Mesenchymal stem cell (in vitro differentiated cells and primary cell): ENCODE measurements around the gene CTRB2.
A peak's percentile ranks its signal among the peaks of the same experiment; 100 is the strongest.

Experiments used
- DNase-seq: peaks from one replicate; pipeline ENCODE4 v3.0.0-alpha.2; 2013
- H2AFZ ChIP-seq: one replicate; pipeline ENCODE4 v1.6.1; 2013; ENCODE audit warnings: low read depth, mild to moderate bottlenecking, control low read depth, inconsistent platforms, low read length, moderate library complexity
- H2AK5ac ChIP-seq: 2 replicates; pipeline ENCODE4 v1.6.1; 2013; ENCODE audit warnings: low read length, moderate library complexity, mild to moderate bottlenecking, inconsistent platforms; ENCODE audit not compliant: severe bottlenecking
- H2BK120ac ChIP-seq: one replicate; pipeline ENCODE4 v1.6.1; 2013; ENCODE audit warnings: low read depth, mild to moderate bottlenecking, inconsistent platforms, low read length, moderate library complexity
- H2BK12ac ChIP-seq, 2 experiments: one replicate each; pipeline ENCODE4 v1.6.1; 2013; ENCODE audit warnings: inconsistent platforms in 2 of 2, low read length in 2 of 2, mild to moderate bottlenecking in 2 of 2, moderate library complexity in 2 of 2, control low read depth in 1 of 2
- H2BK15ac ChIP-seq: one replicate; pipeline ENCODE4 v1.6.1; 2013; ENCODE audit warnings: mild to moderate bottlenecking, low read depth, inconsistent platforms; ENCODE audit not compliant: poor library complexity, severe bottlenecking
- H2BK5ac ChIP-seq: 2 replicates; pipeline ENCODE4 v1.6.1; 2013; ENCODE audit warnings: low read depth, mild to moderate bottlenecking, low read length, control low read depth, inconsistent platforms; ENCODE audit not compliant: poor library complexity, severe bottlenecking
- H3K14ac ChIP-seq, 2 experiments: one replicate each; pipeline ENCODE4 v1.6.1; 2013; ENCODE audit warnings: inconsistent platforms in 2 of 2, low read length in 2 of 2, control low read depth in 1 of 2, mild to moderate bottlenecking in 1 of 2, moderate library complexity in 1 of 2
- H3K18ac ChIP-seq, 2 experiments: one replicate each; pipeline ENCODE4 v1.6.1; 2013; ENCODE audit warnings: inconsistent platforms in 2 of 2, low read length in 2 of 2, control low read depth in 1 of 2, low read depth in 1 of 2, mild to moderate bottlenecking in 1 of 2
- H3K23ac ChIP-seq, 2 experiments: one replicate each; pipeline ENCODE4 v1.6.1; 2013; ENCODE audit warnings: inconsistent platforms in 2 of 2, low read length in 2 of 2, mild to moderate bottlenecking in 2 of 2, moderate library complexity in 2 of 2, control low read depth in 1 of 2
- H3K27ac ChIP-seq: 2 replicates; pipeline ENCODE4 v1.5.1; 2013; ENCODE audit warnings: mild to moderate bottlenecking, moderate library complexity, low read length, control low read depth, inconsistent platforms; ENCODE audit not compliant: poor library complexity, severe bottlenecking
- H3K27me3 ChIP-seq, 2 experiments: 2 replicates each; pipeline versions ENCODE4 v1.6.1 to v1.7.0; 2013; ENCODE audit warnings: low read length in 2 of 2, mild to moderate bottlenecking in 2 of 2, moderate library complexity in 2 of 2, control low read depth in 1 of 2, inconsistent platforms in 1 of 2; ENCODE audit not compliant: control insufficient read depth in 1 of 2, insufficient read depth in 1 of 2
- H3K36me3 ChIP-seq, 2 experiments: 2 replicates each; pipeline versions ENCODE4 v1.6.1 to v1.7.0; 2013; ENCODE audit warnings: low read length in 2 of 2, control low read depth in 1 of 2, inconsistent platforms in 1 of 2, low read depth in 1 of 2, mild to moderate bottlenecking in 1 of 2; ENCODE audit not compliant: insufficient read depth in 2 of 2, control insufficient read depth in 1 of 2
- H3K4ac ChIP-seq, 2 experiments: one replicate each; pipeline ENCODE4 v1.6.1; 2013; ENCODE audit warnings: inconsistent platforms in 2 of 2, low read length in 2 of 2, mild to moderate bottlenecking in 2 of 2, moderate library complexity in 2 of 2, control low read depth in 1 of 2, low read depth in 1 of 2
- H3K4me1 ChIP-seq: 2 replicates; pipeline ENCODE4 v1.6.1; 2013; ENCODE audit warnings: low read depth, low read length, control low read depth; ENCODE audit not compliant: control insufficient read depth, insufficient read depth
- H3K4me2 ChIP-seq: 2 replicates; pipeline ENCODE4 v1.6.1; 2013; ENCODE audit warnings: low read length, mild to moderate bottlenecking, inconsistent platforms; ENCODE audit not compliant: poor library complexity, severe bottlenecking
- H3K4me3 ChIP-seq, 2 experiments: 2 replicates each; pipeline versions ENCODE4 v1.5.1 to v1.7.0; 2013; ENCODE audit warnings: low read length in 2 of 2, mild to moderate bottlenecking in 2 of 2, control low read depth in 1 of 2, low read depth in 1 of 2; ENCODE audit not compliant: insufficient read depth in 1 of 2
- H3K79me1 ChIP-seq: replicated peaks from 2 replicates; pipeline ENCODE4 v1.6.1; 2013; ENCODE audit warnings: mild to moderate bottlenecking, control low read depth, low read length, inconsistent platforms; ENCODE audit not compliant: poor library complexity, severe bottlenecking
- H3K9ac ChIP-seq: 2 replicates; pipeline ENCODE4 v1.7.0; 2013; ENCODE audit warnings: mild to moderate bottlenecking, low read length, moderate library complexity
- H3K9me3 ChIP-seq: 2 replicates; pipeline ENCODE4 v1.7.0; 2013; ENCODE audit warnings: mild to moderate bottlenecking, low read length; ENCODE audit not compliant: control insufficient read depth
- H4K8ac ChIP-seq: one replicate; pipeline ENCODE4 v1.6.1; 2013; ENCODE audit warnings: inconsistent platforms, mild to moderate bottlenecking, low read length, moderate library complexity
- H4K91ac ChIP-seq: one replicate; pipeline ENCODE4 v1.6.1; 2013; ENCODE audit warnings: mild to moderate bottlenecking, low read length, inconsistent platforms
- WGBS: methylation state at CpG from one replicate; pipeline ENCODE4 v1.1.7; 2013; ENCODE audit warnings: mixed read lengths; 5-methylcytosine and 5-hydroxymethylcytosine counted together

CTRB2 gene

GRCh38 chr16:75175074-75175473, 31.9 kb downstream of the CTRB2 start:
- H4K8ac ChIP-seq, result no peak overlapping the region
- no peak overlapping the region for H3K4me2 ChIP-seq
- no peak overlapping the region for H3K4ac ChIP-seq
- no peak overlapping the region for H3K18ac ChIP-seq
- peaks cover 9 to 11% of the 10 kb centered on the region in 2 experiments for H3K36me3 ChIP-seq
- no peak overlapping the region for H2BK12ac ChIP-seq
- H3K23ac ChIP-seq, result no peak overlapping the region
- H2BK15ac ChIP-seq, result no peak overlapping the region
- no peak overlapping the region for H3K14ac ChIP-seq
- no peak for DNase-seq
- no peaks in the 10 kb centered on the region for H3K4me1 ChIP-seq
- H2BK120ac ChIP-seq, result no peak overlapping the region
- no peaks in the 10 kb centered on the region for H3K27me3 ChIP-seq
- no peak overlapping the region for H3K27ac ChIP-seq
- no peak overlapping the region for H2BK5ac ChIP-seq
- no peak overlapping the region for H4K91ac ChIP-seq
- WGBS, result 93% methylated on average over 3 of the region's 3 CpGs
- no peak overlapping the region for H3K4me3 ChIP-seq
- no peak overlapping the region for H2AFZ ChIP-seq
- no peaks in the 10 kb centered on the region for H3K79me1 ChIP-seq
- H3K9ac ChIP-seq, result no peak overlapping the region
- H3K9me3 ChIP-seq, result peaks cover 76% of the 10 kb centered on the region
- H2AK5ac ChIP-seq, result no peak overlapping the region

DNA sequence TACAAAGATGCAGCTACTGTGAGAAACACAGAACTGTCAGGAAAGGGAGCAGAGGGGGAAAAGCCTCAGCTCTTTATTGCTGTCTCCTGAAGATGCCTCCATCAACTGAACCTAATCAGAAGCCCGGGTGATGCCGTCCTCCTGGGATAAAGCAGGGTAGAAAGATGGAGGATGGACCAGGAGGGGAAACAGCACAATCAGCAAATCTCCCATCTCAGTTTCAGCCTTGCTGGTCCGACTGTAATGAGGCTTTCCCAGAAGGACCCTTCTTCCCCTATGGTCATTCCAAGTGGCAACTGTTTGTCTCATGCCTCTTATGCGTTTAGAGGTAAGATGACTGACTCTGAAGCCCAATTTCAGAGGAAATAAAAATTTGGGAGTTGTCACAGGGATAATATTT, 34.4 kb downstream of the CTRB2 start:
- H3K36me3 ChIP-seq, result peaks cover 23 to 34% of the 10 kb centered on the region in 2 experiments
- H3K27ac ChIP-seq, result no peak overlapping the region
- H3K79me1 ChIP-seq, result peaks cover 5% of the 10 kb centered on the region
- peaks cover 91% of the 10 kb centered on the region for H3K9me3 ChIP-seq
- no peaks in the 10 kb centered on the region for H3K27me3 ChIP-seq
- H3K23ac ChIP-seq, result no peak overlapping the region
- no peak overlapping the region for H2BK120ac ChIP-seq
- no peak overlapping the region for H2AK5ac ChIP-seq
- no peak overlapping the region for H2BK5ac ChIP-seq
- no peaks in the 10 kb centered on the region for H3K4me1 ChIP-seq
- peak overlapping the region in 1 of 2 experiments; percentile 1 for H3K4me3 ChIP-seq
- H3K4ac ChIP-seq, result no peak overlapping the region
- no peak overlapping the region for H3K14ac ChIP-seq
- no peak overlapping the region for H4K91ac ChIP-seq
- no peak overlapping the region for H2BK12ac ChIP-seq
- no peak overlapping the region for H3K4me2 ChIP-seq
- no peak overlapping the region for H4K8ac ChIP-seq
- no peak for DNase-seq
- H3K18ac ChIP-seq, result no peak overlapping the region
- no peak overlapping the region for H2AFZ ChIP-seq
- WGBS, result 97% methylated on average over 4 of the region's 4 CpGs
- no peak overlapping the region for H2BK15ac ChIP-seq
- no peak overlapping the region for H3K9ac ChIP-seq

DNA sequence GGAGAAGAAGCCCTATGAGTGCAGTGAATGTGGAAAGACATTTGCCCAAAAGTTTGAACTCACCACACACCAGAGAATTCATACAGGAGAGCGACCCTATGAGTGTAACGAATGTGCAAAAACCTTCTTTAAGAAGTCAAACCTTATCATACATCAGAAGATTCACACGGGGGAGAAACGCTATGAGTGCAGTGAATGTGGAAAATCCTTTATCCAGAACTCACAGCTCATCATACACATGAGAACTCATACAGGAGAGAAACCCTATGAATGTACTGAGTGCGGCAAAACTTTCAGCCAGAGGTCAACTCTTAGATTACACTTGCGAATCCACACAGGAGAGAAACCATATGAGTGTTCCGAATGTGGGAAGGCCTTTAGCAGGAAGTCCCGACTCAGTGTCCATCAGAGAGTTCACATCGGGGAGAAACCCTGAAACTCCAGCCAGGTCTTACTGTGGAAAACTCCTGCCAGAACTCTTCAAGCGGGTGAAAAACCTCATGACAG, 37.0 kb downstream of the CTRB2 start:
- no peak overlapping the region for H3K18ac ChIP-seq
- H3K27ac ChIP-seq, result no peak overlapping the region
- H4K8ac ChIP-seq, result no peak overlapping the region
- no peak overlapping the region for H2BK5ac ChIP-seq
- WGBS, result 98% methylated on average over 9 of the region's 10 CpGs
- H3K14ac ChIP-seq, result no peak overlapping the region
- H2AFZ ChIP-seq, result no peak overlapping the region
- peaks cover 31 to 47% of the 10 kb centered on the region in 2 experiments for H3K36me3 ChIP-seq
- no peak overlapping the region for H2AK5ac ChIP-seq
- H3K23ac ChIP-seq, result no peak overlapping the region
- peaks cover 14% of the 10 kb centered on the region for H3K79me1 ChIP-seq
- H3K4ac ChIP-seq, result no peak overlapping the region
- no peak overlapping the region for H2BK15ac ChIP-seq
- no peak overlapping the region for H3K9ac ChIP-seq
- H3K4me2 ChIP-seq, result no peak overlapping the region
- H4K91ac ChIP-seq, result no peak overlapping the region
- peak overlapping the region in 1 of 2 experiments; percentile 55 for H3K4me3 ChIP-seq
- DNase-seq, result no peak
- no peaks in the 10 kb centered on the region for H3K4me1 ChIP-seq
- no peak overlapping the region for H2BK120ac ChIP-seq
- H2BK12ac ChIP-seq, result no peak overlapping the region
- peaks cover 96% of the 10 kb centered on the region for H3K9me3 ChIP-seq
- H3K27me3 ChIP-seq, result no peaks in the 10 kb centered on the region

DNA sequence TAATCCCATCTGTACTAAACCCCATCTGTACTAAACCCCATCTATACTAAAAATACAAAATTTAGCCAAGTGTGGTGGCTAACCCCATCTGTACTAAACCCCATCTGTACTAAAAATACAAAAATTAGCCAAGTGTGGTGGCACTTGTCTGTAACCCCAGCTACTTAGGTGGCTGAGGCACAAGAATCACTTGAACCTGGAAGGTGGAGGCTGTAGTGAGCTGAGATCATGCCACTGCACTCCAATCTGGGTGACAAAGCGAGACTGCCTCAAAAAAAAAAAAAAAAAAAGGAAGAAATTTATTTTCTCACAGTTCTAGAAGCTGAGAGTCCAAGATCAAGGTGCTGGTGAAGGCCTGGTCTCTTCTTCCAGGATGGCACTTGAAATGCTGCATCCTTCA, 46.6 kb downstream of the CTRB2 start:
- H3K79me1 ChIP-seq, result peaks cover 36% of the 10 kb centered on the region

More for the DNA sequence above, 46.6 kb downstream of the CTRB2 start:
- Histone ChIP-seq H2BK120ac (no peak overlapping the region), H3K18ac (no peak overlapping the region), H3K23ac (no peak overlapping the region), H3K27me3 (no peaks in the 10 kb centered on the region), H4K91ac (no peak overlapping the region), H4K8ac (no peak overlapping the region), H3K4ac (no peak overlapping the region), H2BK15ac (no peak overlapping the region), H3K36me3 (peaks cover 47 to 48% of the 10 kb centered on the region in 2 experiments), H3K14ac (no peak overlapping the region), H3K9me3 (peaks cover 81% of the 10 kb centered on the region), H2AFZ (no peak overlapping the region), H2AK5ac (no peak overlapping the region), H3K27ac (no peak overlapping the region), H2BK12ac (no peak overlapping the region), H3K4me3 (peak overlapping the region in 1 of 2 experiments; percentile 28), H3K9ac (no peak overlapping the region), H3K4me1 (no peaks in the 10 kb centered on the region), H3K4me2 (no peak overlapping the region), H2BK5ac (no peak overlapping the region)
- 100% methylated on average over 1 of the region's 1 CpG for WGBS
- no peak for DNase-seq
